Activated T-helper 1 cell treated with anti-CD3 and anti-CD28 coated beads, Interleukin-12 subunit alpha, Interleukin-12 subunit beta, Interleukin-2, Interleukin-4 antibody, amounts not matched to agents 30 ng/mL and 10 ng/mL and 1 ng/mL, durations not matched to agents 14 hours and 24 hours and 36 hours (primary cell): ENCODE results near the gene RNF150. TPM values are rescaled to one million over a fixed set of nuclear protein-coding genes. Genes with fewer than 3 reads are reported as not detected.
"Not testable (repeated sequence)": the region's sequence is repeated elsewhere in the genome, so short reads cannot be mapped to it uniquely, and the experiment has no call there.

Experiments used
- DNase-seq: peaks from one replicate; pipeline ENCODE4 v3.0.0; 2021; ENCODE audit warnings: low spot score
- H3K27ac Mint-ChIP-seq: one replicate; pipeline ENCODE4 v1.8.0; 2021; ENCODE audit warnings: mild to moderate bottlenecking, mixed read lengths
- H3K27me3 Mint-ChIP-seq: one replicate; pipeline ENCODE4 v1.8.0; 2022; ENCODE audit warnings: mild to moderate bottlenecking, moderate library complexity, mixed read lengths; ENCODE audit not compliant: insufficient read depth
- H3K36me3 Mint-ChIP-seq: one replicate; pipeline ENCODE4 v1.8.0; 2021; ENCODE audit warnings: low read depth, mixed read lengths
- H3K4me1 Mint-ChIP-seq: one replicate; pipeline ENCODE4 v1.8.0; 2021; ENCODE audit warnings: low read depth, mixed read lengths
- H3K4me3 Mint-ChIP-seq: one replicate; pipeline ENCODE4 v1.8.0; 2021; ENCODE audit warnings: mild to moderate bottlenecking, moderate library complexity, mixed read lengths
- H3K9me3 Mint-ChIP-seq: one replicate; pipeline ENCODE4 v1.8.0; 2021; ENCODE audit warnings: mixed read lengths
- intact Hi-C: fragments of 100-400 bp; cut with micrococcal nuclease; formaldehyde crosslinking; loops from one replicate; pipeline ENCODE4 v1.15.1; 2024
- total RNA-seq: library from RNA; stranded (reverse); gene quantifications from 2 replicates; pipeline ENCODE4 v1.2.3, GENCODE V29; 2022

The RNF150 gene
- 0.07 TPM in 1 of 2 replicates, not detected in the other for total RNA-seq

DNA sequence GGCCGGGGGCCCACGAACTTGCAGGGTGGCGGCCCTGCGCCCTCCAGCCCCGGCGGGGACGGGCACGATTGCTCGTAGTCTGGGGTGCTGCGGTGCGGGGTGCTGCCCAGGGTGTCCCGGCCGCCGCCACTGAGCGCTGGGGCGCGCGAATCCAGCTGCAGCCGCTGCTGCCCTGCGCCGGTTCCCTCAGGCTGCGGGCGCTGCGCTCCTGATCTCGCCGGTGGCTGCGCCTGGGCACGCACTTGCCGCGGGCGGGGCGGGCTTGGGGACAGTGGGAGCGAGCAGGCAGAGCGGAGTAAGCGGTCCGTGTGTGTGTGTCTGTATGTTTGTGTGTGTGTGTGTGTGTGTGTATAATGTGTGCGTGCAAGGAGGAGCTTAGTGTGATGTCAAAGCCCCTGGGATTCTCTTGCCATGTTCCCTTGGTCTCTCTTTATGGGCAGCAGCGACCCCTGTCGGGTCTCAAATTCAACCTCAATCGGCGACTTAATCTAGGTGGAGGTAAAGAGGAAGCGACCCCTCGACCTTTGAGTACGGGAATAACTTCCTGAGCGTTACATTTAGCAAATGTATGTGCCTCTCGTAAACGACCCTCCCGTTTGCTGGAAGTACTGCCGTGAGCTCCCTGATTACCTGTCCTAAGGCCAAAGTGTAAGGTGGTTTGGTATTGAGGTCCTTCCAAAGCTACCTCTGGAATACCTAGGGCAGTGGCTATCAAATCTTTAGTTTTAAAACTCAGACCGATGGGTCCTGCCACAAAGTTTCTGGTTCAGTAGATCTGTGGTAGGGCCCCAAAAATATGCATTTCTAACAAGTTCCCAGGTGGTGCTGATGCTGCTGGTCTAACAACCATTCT, at the start of gene RNF150:
Gene RNF150 (minus strand): TSS at position 324 of the 853 bp plus-strand sequence.
- peak; percentile 2 for DNase-seq
- Mint-ChIP-seq H3K4me3 (peak within 1 kb of the TSS; percentile 87), H3K27ac (peak within 1 kb of the TSS; percentile 38), H3K27me3 (peaks cover 68% of the 10 kb centered on the region), H3K9me3 (no peaks in the 10 kb centered on the region), H3K36me3 (no peaks in the 10 kb centered on the region), H3K4me1 (peaks cover 8% of the 10 kb centered on the region)
- intact Hi-C loops: loop anchor here (1.0 to 5.0 kb wide), 2 partner anchors 272 to 376 kb away; partner anchors contain the start of gene TBC1D9

DNA sequence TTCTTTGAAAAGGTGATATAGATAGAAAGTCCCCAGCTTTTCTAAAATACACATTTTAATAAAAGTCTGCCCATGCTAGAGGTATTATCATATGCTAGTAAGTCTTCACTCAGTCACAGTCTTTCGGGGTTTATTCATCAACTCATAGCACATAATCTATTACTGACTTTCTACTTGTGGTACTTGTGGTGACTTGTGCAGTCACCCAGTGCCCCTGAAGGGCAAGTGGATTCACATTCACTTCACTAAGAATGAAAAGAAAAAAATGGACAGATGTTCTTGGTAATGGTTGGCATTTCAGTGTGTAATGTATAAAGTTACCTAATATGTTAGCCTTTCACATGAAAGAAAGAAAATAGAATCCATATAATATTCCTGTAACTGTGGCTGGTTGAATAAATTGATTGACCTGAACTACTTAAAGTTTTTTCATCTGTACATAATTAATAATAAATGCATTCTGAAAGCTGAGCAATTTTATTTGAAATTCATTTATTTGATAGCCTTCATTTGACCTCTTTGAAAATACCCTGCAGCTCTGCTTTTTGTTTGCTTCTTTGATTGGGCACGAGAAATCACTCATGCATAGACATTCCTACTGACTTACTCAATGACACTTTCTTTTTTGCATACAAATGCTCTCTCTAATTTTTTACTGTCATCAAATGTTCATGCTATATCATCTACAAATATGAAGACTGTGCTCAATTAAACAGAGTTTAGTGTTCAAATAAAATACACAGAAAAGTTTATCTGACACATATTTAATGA, 47.9 kb upstream of the RNF150 start:
- H3K27ac Mint-ChIP-seq: no peak overlapping the region
- no peaks in the 10 kb centered on the region for H3K9me3 Mint-ChIP-seq
- intact Hi-C loops: no loop called here

DNA sequence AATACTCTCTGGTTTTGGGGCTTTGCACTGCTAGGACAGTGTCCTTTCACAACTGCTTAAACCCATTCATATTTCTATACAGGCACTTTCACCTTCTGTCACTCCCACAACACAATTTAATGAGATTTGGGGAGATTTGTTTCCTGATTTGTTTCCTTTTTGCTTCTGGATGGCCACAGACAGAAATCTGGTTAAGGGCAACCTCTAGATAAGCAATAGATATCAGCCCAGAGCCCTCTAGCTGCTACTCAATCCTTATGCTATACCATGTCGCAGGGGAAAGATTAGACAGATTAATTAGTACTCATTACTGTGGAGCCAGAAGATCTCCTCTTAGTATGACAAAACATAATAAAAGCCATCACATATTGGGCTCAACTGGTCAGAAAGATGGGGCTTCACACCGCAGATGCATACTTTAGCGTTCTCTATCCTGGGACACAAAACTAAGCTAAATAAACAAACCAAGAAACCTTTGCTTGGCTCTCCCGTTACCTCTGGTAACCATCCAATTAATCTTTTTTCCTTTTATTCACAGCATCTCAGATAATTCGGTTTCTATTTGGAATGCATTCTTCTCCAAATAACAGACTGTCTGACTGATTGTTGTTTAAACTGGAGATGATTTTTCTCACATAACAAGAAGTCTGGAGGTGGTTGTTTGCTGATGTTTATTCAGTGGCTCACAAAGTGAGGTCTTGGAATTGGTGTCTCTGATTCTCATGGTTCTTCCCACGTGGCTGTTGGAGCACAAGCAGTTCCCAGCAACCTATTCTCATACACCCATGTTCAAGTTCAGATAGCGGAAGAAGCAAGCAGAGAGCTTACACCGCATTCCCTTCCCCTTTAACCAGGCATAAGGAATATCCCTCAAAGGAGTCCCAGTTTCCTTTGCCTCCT, 46.5 kb upstream of the RNF150 start:
- no peak for DNase-seq
- no peaks in the 10 kb centered on the region for H3K4me1 Mint-ChIP-seq
- H3K36me3 Mint-ChIP-seq: no peaks in the 10 kb centered on the region
- intact Hi-C loops: no loop called here
- peaks cover 4% of the 10 kb centered on the region for H3K27me3 Mint-ChIP-seq
- H3K27ac Mint-ChIP-seq: no peak overlapping the region
- no peaks in the 10 kb centered on the region for H3K9me3 Mint-ChIP-seq
- H3K4me3 Mint-ChIP-seq: no peak overlapping the region

More for the DNA sequence above, 47.9 kb upstream of the RNF150 start:
- Mint-ChIP-seq H3K36me3 (no peaks in the 10 kb centered on the region), H3K4me3 (no peak overlapping the region), H3K4me1 (no peaks in the 10 kb centered on the region), H3K27me3 (peaks cover 7% of the 10 kb centered on the region)
- no peak for DNase-seq

DNA sequence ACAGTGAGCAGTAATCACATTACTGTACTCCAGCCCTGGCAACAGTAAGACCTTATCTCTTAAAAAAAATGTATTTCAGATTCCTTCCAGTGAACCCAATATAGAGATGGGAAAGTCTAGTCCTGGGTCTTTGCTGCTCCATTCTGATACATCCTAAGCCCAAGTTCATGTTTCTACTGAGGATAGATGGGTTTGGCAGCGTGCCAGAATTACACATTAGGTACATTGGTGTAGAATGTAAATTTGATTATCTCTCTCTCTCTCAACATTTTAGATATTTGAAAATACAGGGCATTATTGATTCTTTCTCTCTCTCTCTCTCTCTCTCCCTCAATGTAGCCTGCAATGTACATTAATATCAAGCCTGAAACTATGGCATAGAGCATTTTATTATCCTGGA, 43.9 kb upstream of the RNF150 start:
- H3K9me3 Mint-ChIP-seq: no peaks in the 10 kb centered on the region
- DNase-seq: no peak
- no peak overlapping the region for H3K27ac Mint-ChIP-seq
- intact Hi-C loops: no loop called here
- no peaks in the 10 kb centered on the region for H3K4me1 Mint-ChIP-seq
- H3K36me3 Mint-ChIP-seq: no peaks in the 10 kb centered on the region
- H3K27me3 Mint-ChIP-seq: peaks cover 4% of the 10 kb centered on the region
- H3K4me3 Mint-ChIP-seq: no peak overlapping the region

DNA sequence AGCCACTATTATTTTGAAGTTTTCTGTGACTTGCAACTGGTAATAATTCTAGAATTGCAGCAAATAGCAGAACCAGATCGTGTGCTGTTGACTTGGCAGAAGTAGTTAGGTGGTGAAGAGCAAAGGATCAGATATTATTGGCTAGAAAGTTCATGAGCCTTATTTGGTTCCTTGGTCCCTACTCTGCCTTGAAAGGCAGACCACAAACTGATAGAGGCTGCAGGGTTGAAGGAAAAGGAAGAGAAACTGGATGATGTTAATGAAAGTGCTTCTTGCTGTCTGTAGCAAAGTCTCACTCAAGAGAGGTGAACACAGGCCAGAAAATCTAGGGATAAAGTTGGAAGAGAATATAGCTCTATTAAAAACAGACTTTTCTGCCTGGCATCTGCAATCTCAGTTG, 41.2 kb upstream of the RNF150 start:
- Mint-ChIP-seq H3K36me3 (no peaks in the 10 kb centered on the region), H3K27ac (no peak overlapping the region), H3K27me3 (peaks cover 4% of the 10 kb centered on the region), H3K4me3 (no peak overlapping the region), H3K4me1 (no peaks in the 10 kb centered on the region), H3K9me3 (no peaks in the 10 kb centered on the region)
- no peak for DNase-seq
- intact Hi-C loops: no loop called here

DNA sequence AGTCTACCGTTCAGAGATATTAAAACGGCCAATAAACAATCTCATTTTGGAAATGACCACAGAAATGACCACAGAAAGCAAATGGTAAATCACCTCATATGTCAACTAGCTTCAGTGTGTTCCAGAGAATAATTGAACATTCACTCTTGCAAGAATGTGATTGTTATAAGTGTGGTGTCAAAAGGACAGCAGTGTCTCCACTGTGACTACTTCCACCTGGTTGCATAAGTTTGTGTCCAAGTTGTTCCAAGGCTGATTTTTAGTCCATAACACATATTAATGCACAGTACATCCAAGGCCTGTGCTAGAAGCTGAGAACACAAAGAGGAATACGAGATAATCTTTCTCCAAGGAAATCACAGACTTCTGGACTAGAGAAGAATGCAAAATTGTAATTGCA, 37.4 kb upstream of the RNF150 start:
- Mint-ChIP-seq H3K27me3 (peaks cover 4% of the 10 kb centered on the region), H3K36me3 (no peaks in the 10 kb centered on the region), H3K27ac (no peak overlapping the region), H3K4me3 (no peak overlapping the region), H3K4me1 (no peaks in the 10 kb centered on the region), H3K9me3 (no peaks in the 10 kb centered on the region)
- intact Hi-C loops: no loop called here
- no peak for DNase-seq

DNA sequence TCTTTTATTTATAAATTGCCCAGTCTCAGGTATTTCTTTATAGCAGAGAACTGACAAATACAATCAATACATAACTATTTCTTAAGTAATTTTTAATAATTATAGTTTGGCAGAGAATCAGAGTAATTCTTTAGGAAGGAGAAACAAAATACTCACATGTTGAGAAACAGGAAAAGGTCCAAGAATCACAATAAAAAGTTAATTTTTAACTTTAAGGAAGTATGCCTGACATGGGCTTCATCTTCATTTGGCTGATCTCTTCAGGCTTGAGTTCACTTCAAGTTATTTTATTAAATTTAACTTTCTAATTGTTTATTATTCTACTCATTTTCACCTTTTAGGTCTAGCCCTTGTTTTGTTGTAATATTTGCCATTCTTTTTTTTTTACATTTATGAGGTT, 36.1 kb upstream of the RNF150 start:
- DNase-seq: no peak
- H3K9me3 Mint-ChIP-seq: no peaks in the 10 kb centered on the region

DNA sequence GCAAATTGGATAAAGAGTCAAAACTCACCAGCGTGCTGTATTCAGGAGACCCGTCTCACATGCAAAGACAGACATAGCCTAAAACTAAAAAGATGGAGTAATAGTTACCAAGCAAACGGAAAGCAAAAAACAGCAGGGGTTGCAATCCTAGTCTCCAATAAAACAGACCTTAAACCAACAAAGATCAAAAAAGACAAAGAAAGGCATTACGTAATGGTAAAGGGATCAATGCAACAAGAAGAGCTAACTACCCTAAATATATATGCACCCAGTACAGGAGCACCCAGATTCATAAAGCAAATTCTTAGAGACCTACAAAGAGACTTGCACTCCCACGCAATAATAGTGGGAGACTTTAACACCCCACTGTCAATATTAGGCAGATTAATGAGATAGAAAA, 31.7 kb upstream of the RNF150 start:
- not testable (repeated sequence) for H3K9me3 Mint-ChIP-seq

More for the DNA sequence above, 36.1 kb upstream of the RNF150 start:
- Mint-ChIP-seq H3K36me3 (no peaks in the 10 kb centered on the region), H3K4me3 (no peak overlapping the region), H3K27ac (no peak overlapping the region), H3K27me3 (no peaks in the 10 kb centered on the region), H3K4me1 (no peaks in the 10 kb centered on the region)
- intact Hi-C loops: no loop called here

DNA sequence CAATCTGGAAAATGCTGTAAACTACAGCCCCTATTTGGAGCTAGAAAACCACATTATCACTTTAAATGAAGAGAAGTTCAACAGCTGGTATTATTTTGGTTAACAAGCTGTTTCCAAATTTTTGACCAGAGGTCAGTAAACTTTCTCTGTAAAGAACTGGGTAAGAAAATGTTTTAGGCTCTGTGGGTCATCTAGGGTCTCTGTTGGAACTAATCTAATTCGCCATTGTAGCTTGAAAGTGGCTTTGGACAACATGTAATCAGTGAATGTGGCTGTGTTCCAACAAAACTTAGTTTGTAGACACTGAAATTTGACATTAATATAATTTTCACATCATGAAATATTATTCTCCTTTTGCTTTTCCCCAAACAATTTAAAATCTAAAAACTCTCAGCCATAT, 25.8 kb upstream of the RNF150 start:
- H3K4me1 Mint-ChIP-seq: no peaks in the 10 kb centered on the region
- no peak overlapping the region for H3K4me3 Mint-ChIP-seq
- H3K9me3 Mint-ChIP-seq: no peaks in the 10 kb centered on the region
- intact Hi-C loops: loop anchor here (2.0 kb wide), 1 partner anchor 1688 kb away; the partner anchor contains the start of gene INPP4B
- H3K36me3 Mint-ChIP-seq: no peaks in the 10 kb centered on the region
- H3K27ac Mint-ChIP-seq: no peak overlapping the region
- H3K27me3 Mint-ChIP-seq: peaks cover 3% of the 10 kb centered on the region
- DNase-seq: no peak

More for the DNA sequence above, 31.7 kb upstream of the RNF150 start:
- H3K27me3 Mint-ChIP-seq, H3K4me1 Mint-ChIP-seq, DNase-seq, H3K36me3 Mint-ChIP-seq, H3K27ac Mint-ChIP-seq, intact Hi-C loops, H3K4me3 Mint-ChIP-seq: not testable (repeated sequence)

DNA sequence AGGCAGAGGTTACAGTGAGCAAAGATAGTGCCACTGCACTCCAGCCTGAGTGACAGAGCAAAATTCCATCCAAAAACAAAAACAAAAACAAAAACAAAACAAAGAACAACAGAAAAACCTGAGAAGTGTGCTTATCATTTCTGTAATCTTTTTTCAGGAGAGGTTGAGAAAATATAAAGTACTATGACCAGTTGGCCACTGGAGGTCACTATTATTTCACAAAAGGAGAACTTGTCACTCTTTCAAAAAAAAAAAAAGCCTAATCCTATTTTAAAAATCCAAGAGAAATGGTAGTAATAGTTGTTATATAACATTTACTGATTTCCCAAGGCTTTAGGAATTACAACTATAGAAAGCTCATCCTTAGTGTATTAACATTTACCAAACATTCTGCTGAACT, 24.9 kb upstream of the RNF150 start:
- no peak for DNase-seq
- Mint-ChIP-seq H3K27ac (no peak overlapping the region), H3K4me1 (no peaks in the 10 kb centered on the region), H3K4me3 (no peak overlapping the region), H3K36me3 (no peaks in the 10 kb centered on the region), H3K27me3 (peaks cover 2% of the 10 kb centered on the region), H3K9me3 (no peaks in the 10 kb centered on the region)
- intact Hi-C loops: loop anchor here (2.0 kb wide), 1 partner anchor 1689 kb away; the partner anchor contains the start of gene INPP4B

DNA sequence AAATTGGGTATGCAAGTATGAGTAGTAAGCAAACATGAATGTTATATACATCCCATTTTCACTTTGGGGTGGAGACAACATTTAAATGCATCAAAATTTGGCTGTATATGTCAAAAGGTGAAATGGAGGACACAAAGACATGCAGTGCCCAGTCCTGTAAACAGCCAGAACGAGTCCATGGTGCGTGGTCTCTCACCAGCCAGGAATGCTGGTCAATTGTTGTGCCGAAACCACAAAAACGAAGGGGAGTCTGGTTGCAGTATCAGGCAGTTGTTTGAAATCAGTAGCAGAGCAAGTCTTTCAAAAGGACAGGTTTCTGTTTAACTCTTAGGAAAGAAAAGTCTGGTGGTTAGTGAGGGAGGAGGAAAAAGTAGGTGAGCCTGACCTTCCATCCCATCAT, 22.3 kb upstream of the RNF150 start:
- intact Hi-C loops: no loop called here

DNA sequence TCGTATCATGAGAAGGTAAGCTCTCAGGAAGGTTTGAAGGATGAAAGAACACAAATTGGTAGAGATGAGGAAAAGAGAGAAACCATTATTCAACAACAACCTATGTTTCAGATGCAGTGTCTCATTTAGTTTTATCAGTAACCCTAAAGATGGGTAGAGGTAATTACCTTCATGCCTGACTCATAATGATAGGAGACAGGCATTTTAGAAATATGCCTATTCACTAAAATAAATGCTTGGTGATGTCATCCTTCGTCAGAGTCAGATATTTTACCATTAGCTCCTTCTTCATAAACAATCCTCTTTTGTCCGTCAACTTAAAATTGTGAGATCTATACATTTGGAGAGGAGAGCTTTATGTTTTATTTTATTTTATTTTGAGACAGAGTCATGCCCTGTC, 21.5 kb upstream of the RNF150 start:
- Mint-ChIP-seq H3K27ac (no peak overlapping the region), H3K27me3 (peaks cover 7% of the 10 kb centered on the region), H3K9me3 (no peaks in the 10 kb centered on the region), H3K4me3 (no peak overlapping the region), H3K4me1 (no peaks in the 10 kb centered on the region), H3K36me3 (no peaks in the 10 kb centered on the region)
- intact Hi-C loops: no loop called here
- no peak for DNase-seq

More for the DNA sequence above, 22.3 kb upstream of the RNF150 start:
- no peaks in the 10 kb centered on the region for H3K4me1 Mint-ChIP-seq
- DNase-seq: no peak
- H3K36me3 Mint-ChIP-seq: no peaks in the 10 kb centered on the region
- no peak overlapping the region for H3K27ac Mint-ChIP-seq
- peaks cover 4% of the 10 kb centered on the region for H3K27me3 Mint-ChIP-seq
- no peak overlapping the region for H3K4me3 Mint-ChIP-seq
- no peaks in the 10 kb centered on the region for H3K9me3 Mint-ChIP-seq
